Measurements from ENCODE around the gene ABCC3.

Gene ABCC3

GRCh38 chr17:50608700-50609379 is 25.8 kb upstream of the ABCC3 start:
- no peak for DNase-seq

GRCh38 chr17:50609380-50610074 is 25.2 kb upstream of the ABCC3 start:
- DNase-seq, result no peak

GRCh38 chr17:50611634-50612033 is 23.0 kb upstream of the ABCC3 start:
- no peak for DNase-seq

- DNase-seq, result no peak
These were observed 22.4 kb upstream of the ABCC3 start for GRCh38 chr17:50612281-50612680.

- DNase-seq, result no peak
These were observed 21.4 kb upstream of the ABCC3 start for GRCh38 chr17:50613007-50613992.

GRCh38 chr17:50614471-50615051 is 20.1 kb upstream of the ABCC3 start:
- DNase-seq, result no peak

- no peak for DNase-seq
These were observed 18.9 kb upstream of the ABCC3 start for GRCh38 chr17:50615828-50616227.

GRCh38 chr17:50618300-50618699 is 16.4 kb upstream of the ABCC3 start:
- no peak for DNase-seq

- DNase-seq, result peak; percentile 77
These were observed 15.7 kb upstream of the ABCC3 start for GRCh38 chr17:50618941-50619340.

GRCh38 chr17:50619489-50619888 is 15.2 kb upstream of the ABCC3 start:
- DNase-seq, result no peak

GRCh38 chr17:50620237-50620636 is 14.4 kb upstream of the ABCC3 start:
- DNase-seq, result no peak

- no peak for DNase-seq
These were observed 13.8 kb upstream of the ABCC3 start for GRCh38 chr17:50620858-50621257.

- peak; percentile 69 for DNase-seq
These were observed 13.1 kb upstream of the ABCC3 start for GRCh38 chr17:50621574-50622031.

- peak; percentile 43 for DNase-seq
These were observed 10.3 kb upstream of the ABCC3 start for GRCh38 chr17:50624321-50624934.

- no peak for DNase-seq
These were observed 9.4 kb upstream of the ABCC3 start for GRCh38 chr17:50625032-50625871.

- DNase-seq, result peak; percentile 79
These were observed 8.6 kb upstream of the ABCC3 start for GRCh38 chr17:50626037-50626574.

- no peak for DNase-seq
These were observed 7.5 kb upstream of the ABCC3 start for GRCh38 chr17:50627036-50627781.

GRCh38 chr17:50627782-50628601 is 6.7 kb upstream of the ABCC3 start:
- DNase-seq, result no peak

GRCh38 chr17:50629902-50630301 is 4.8 kb upstream of the ABCC3 start:
- no peak for DNase-seq

All from suppressor macrophage treated with lipopolysaccharide for 4 hours (primary cell).